Stimulated activated CD8-positive, alpha-beta memory T cell treated with anti-CD3 and anti-CD28 coated beads, Interleukin-15, amount 100 ng/mL, for 24 hours (primary cell): ENCODE results near the gene TFPI2.

Experiments used
- DNase-seq: peaks from one replicate; pipeline ENCODE4 v3.0.0-alpha.2; 2020; ENCODE audit warnings: low read depth

The TFPI2 gene

DNA sequence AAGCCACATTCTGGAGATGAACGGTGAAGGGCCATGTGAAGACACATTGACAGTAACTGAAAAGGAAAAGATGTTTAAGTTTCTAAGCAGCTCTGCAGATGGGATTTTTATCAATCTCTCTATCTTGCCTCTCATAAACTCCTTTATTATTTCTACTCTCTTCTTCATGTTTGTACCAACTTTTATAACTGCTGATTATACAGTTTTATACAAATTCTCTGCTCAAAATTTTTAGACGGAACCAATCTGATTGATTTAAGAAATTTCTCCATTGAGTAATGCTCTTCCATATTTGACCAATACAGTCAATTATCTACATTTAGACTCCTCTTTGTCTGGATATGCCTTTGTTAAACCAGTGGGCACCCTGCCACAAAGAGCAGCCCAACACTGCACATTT is 31.7 kb downstream of the TFPI2 start:
- DNase-seq: no peak

DNA sequence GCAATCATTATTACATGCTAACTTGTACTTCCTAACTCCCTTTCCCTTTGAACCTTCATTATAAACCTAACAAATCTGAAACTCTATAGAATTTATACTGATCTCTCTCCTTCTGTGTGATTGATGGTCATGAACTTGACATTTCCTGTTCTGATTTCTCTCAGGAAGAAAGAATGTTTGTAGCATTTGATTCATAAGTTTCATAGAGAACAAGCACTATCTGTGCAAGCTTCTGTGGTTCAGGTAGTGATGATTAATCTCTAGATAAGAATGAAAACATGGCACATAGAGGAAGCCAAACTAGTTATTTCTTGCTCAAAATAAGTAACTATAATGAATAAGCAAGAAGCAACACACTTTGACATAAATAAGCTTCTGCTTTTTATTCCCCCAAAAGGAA is 34.2 kb downstream of the TFPI2 start:
- DNase-seq: no peak

DNA sequence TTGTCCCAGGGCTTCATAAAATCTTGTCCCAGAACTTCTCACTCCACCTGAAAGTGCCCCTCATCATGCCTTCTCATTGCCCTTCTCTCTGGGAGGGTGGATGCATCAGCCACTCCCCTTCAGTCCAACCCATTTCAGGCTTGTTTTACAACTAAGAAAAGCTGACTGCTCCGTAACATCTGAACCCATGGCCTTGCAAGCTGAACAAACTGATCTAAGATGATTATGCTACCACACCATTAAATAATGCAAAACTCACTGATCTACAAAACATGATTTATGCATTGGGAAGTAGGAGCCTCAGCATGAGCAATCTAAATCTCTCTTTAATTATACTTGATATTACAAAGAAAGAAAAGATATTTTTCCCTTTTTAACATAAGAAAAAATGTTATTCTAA is 34.8 kb downstream of the TFPI2 start:
- no peak for DNase-seq

- DNase-seq: no peak
Measured at GRCh38 chr7:93854480-93854879, 36.1 kb downstream of the TFPI2 start.

DNA sequence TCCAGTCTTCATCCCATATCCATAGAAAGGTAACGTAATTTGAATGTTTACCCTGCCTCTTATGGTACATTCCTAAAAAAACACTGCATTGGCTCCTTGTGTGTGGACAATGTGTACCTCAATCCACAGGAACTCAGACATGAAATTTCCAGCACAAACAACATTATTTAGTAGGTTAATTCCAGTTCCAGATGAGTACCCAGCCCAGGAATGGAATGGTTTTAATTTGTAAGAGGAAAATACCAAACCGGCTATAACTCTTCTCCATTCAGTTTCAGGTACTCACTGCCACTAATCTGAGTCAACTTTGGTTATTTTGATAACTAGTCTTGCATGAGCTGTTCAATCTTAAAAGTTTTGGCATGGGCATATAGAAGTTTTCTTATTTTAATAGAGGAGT is 39.0 kb downstream of the TFPI2 start:
- DNase-seq: no peak

DNA sequence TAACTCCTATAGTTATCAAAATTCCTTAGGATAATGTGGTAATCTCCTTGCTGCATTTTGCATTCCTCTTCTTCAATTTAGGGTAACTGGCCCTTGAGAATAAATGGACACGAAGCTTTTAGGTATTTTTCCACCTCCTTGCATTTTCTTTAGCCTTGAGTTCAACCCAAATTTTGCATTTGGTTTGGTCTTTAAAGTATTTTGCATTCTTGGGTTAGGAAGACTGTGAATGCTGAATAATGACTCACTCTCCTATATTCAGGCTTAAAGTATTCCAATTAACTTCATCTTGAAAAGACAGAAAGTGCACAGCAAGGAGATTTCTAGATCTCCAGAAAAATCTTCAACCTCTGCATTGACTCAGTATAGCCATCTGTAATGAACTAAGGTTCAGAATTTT is 47.3 kb downstream of the TFPI2 start:
- DNase-seq: no peak

GRCh38 chr7:93838966-93839365 is 51.6 kb downstream of the TFPI2 start:
- no peak for DNase-seq

GRCh38 chr7:93837245-93837644 is 53.3 kb downstream of the TFPI2 start:
- DNase-seq: no peak

DNA sequence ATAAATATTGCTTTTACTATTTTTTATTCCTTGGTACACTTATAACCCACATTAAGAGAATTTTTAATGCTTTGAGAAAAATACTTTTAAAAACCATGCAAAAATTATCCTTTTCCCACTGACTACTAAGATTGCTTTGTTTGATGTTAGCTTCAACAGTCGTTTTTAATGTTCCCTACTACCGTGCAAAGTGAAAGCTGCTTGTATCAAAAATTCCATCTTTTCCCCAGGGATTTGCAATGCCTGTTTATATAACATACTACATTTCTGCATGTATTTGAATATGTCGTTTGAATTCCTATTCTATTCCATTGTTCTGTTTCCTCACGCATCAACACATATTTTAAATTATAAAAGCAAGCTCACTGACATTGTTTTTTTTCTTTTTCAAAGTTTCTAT is 54.4 kb downstream of the TFPI2 start:
- DNase-seq: no peak

DNA sequence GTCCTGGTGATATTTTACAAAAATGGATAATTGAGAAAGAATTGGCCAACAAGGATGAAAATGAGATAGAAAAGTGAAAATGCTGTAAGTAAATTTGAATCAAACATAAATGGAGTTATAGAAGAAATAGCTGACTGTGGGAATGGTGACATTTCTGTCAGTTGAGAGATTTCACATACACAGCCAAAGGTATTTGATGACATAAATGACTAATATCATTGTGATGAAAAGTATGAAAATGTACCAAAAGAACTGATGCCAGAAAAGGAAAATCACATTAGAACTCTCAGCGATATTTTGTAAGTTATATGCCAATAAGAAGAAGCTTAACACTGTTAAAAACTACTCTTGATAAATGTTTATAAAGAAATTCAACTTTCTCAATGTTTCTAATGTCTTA is 54.9 kb downstream of the TFPI2 start:
- DNase-seq: no peak
